Testis (tissue), 2 donors: ENCODE measurements around the gene C19orf33.

Experiments
- CTCF ChIP-seq, 3 experiments: fragments of 450-650 bp in 2 of 3; fragments of 200-600 bp in 1 of 3; sonication (generic) in 1 of 3; IDR thresholded peaks; one replicate each; pipeline ENCODE4 v1.5.1; 2016 to 2019; ENCODE audit warnings: antibody characterized with exemption in 3 of 3, mild to moderate bottlenecking in 2 of 3, moderate library complexity in 1 of 3
- POLR2A ChIP-seq: fragments of 450-650 bp; IDR thresholded peaks from one replicate; pipeline ENCODE4 v1.6.1; 2017; ENCODE audit warnings: antibody characterized with exemption, mild to moderate bottlenecking, moderate library complexity

- TF ChIP-seq CTCF (IDR thresholded peaks at IDR 0.05) = no peak
- no peak for TF ChIP-seq POLR2A
Observed at GRCh38 chr19:38306236-38306635, 2.2 kb downstream of the C19orf33 start.
